Measurements from ENCODE around the gene GALNT14. TPM values are rescaled to one million over a fixed set of nuclear protein-coding genes. Genes with fewer than 3 reads are reported as not detected.
"Not testable (repeated sequence)": the region's sequence is repeated elsewhere in the genome, so short reads cannot be mapped to it uniquely, and the experiment has no call there.

GALNT14 gene
- total and polyA plus RNA-seq, 10 of the 15 experiments (the other 5 are each of a cell fraction or from before 2014, with no cell fraction given): 3.7 to 17.8 (median 6.0) TPM

DNA sequence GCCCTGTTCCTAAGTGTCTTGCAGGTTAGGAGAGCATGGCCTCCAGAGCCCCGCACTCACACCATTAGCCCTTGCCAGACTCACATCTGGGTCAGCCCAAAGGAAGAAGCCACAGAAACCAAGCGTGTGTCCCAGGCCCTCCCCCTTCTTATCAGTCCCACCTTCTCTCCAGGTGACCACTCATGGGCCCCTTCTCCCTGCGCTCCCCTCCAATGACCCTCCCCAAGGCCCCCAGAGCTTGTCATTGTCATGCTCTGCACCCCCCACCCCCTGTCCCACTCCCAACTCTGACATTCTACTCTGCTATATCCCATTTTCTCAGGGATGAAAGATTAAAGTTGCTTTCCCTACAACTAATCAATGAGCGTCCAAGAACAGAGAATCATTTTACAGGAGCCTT is 48.9 kb upstream of the GALNT14 start:
- ChIA-PET POLR2A (no interaction called here), RAD21 (ENCODE audit: unreplicated experiment) (no interaction called here), CTCF (interaction anchor here (2.0 kb wide), 1 partner anchor 17 kb away, joined by 11 read pairs; no protein-coding TSS in a partner anchor), SMC1A (ENCODE audit: uncharacterized antibody, unreplicated experiment) (no interaction called here)
- Histone ChIP-seq H3K27ac (ENCODE audit: control insufficient read depth, insufficient read depth) (no peak overlapping the region), H2AFZ (ENCODE audit: control insufficient read depth, low read depth, low read length) (no peak overlapping the region), H3K9ac (ENCODE audit: control insufficient read depth, insufficient read depth, low read length) (no peak overlapping the region), H3K4me3 (no peak overlapping the region), H3K4me2 (ENCODE audit: control insufficient read depth, insufficient read depth) (no peak overlapping the region), H3K27me3 (replicated peaks in 1 of 2; ENCODE audit: control insufficient read depth in 2 of 2, insufficient read depth in 2 of 2, low read length in 1 of 2) (no peaks in the 10 kb centered on the region), H3K4me1 (ENCODE audit: control insufficient read depth, insufficient read depth, low read length) (no peaks in the 10 kb centered on the region), H3K36me3 (ENCODE audit: control insufficient read depth in 2 of 2, insufficient read depth in 2 of 2, low read length in 1 of 2) (no peaks in the 10 kb centered on the region), H3K79me2 (ENCODE audit: control insufficient read depth, insufficient read depth, low read length) (no peaks in the 10 kb centered on the region), H3K9me3 (replicated peaks; ENCODE audit: control insufficient read depth, insufficient read depth, low read length) (no peaks in the 10 kb centered on the region), H4K20me1 (ENCODE audit: control insufficient read depth, insufficient read depth) (no peaks in the 10 kb centered on the region)
- no peak for FAIRE-seq
- WGBS (ENCODE audit: insufficient coverage, insufficient replicate concordance, low lambda C conversion rate, missing lambda C conversion rate): 31% methylated on average over 4 of the region's 4 CpGs
- intact Hi-C loops (cut with micrococcal nuclease; ENCODE audit: unreplicated experiment) (no loop called here), in situ Hi-C loops (cut with MboI) (no loop called here)
- ATAC-seq: no peak
- no TSS peak for BruUV-seq (replicated peaks)
- DNase-seq (ENCODE audit: low read depth, low spot score): no peak
- TF ChIP-seq ESRRA (IDR thresholded peaks at IDR 0.05; ENCODE audit: low read length): no peak
- no peak for TF ChIP-seq MTA3 (IDR thresholded peaks at IDR 0.05; ENCODE audit: borderline replicate concordance, low read length)
- TF ChIP-seq SMAD5 (IDR thresholded peaks at IDR 0.05; ENCODE audit: low read depth): no peak

DNA sequence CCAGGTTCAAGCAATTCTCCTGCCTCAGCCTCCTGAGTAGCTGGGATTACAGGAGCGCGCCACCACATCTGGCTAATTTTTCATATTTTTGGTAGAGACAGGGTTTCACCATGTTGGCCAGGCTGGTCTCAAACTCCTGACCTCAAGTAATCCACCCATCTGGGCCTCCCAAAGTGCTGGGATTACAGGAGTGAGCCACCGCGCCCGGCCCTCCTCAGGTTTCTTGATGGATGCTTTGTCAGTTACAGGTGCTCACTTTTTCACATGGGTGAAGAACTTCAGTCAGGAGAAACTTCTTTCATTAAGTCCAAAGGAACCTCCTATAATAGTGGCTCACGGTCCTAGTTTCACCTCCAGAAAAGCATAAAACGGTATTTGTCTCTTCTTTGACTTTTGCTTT is 45.7 kb upstream of the GALNT14 start:
- H3K27me3 ChIP-seq (replicated peaks in 1 of 2; ENCODE audit: control insufficient read depth in 2 of 2, insufficient read depth in 2 of 2, low read length in 1 of 2); FAIRE-seq; DNase-seq (ENCODE audit: low read depth, low spot score); ATAC-seq; H3K79me2 ChIP-seq (ENCODE audit: control insufficient read depth, insufficient read depth, low read length); H3K9me3 ChIP-seq (replicated peaks; ENCODE audit: control insufficient read depth, insufficient read depth, low read length); H3K9ac ChIP-seq (ENCODE audit: control insufficient read depth, insufficient read depth, low read length); H3K4me2 ChIP-seq (ENCODE audit: control insufficient read depth, insufficient read depth); H3K4me1 ChIP-seq (ENCODE audit: control insufficient read depth, insufficient read depth, low read length); BruUV-seq (replicated peaks); H3K4me3 ChIP-seq; CTCF ChIA-PET; RAD21 ChIA-PET (ENCODE audit: unreplicated experiment); in situ Hi-C loops (cut with MboI); H3K36me3 ChIP-seq (ENCODE audit: control insufficient read depth in 2 of 2, insufficient read depth in 2 of 2, low read length in 1 of 2); intact Hi-C loops (cut with micrococcal nuclease; ENCODE audit: unreplicated experiment); H2AFZ ChIP-seq (ENCODE audit: control insufficient read depth, low read depth, low read length); H3K27ac ChIP-seq (ENCODE audit: control insufficient read depth, insufficient read depth); H4K20me1 ChIP-seq (ENCODE audit: control insufficient read depth, insufficient read depth); POLR2A ChIA-PET; SMC1A ChIA-PET (ENCODE audit: uncharacterized antibody, unreplicated experiment): not testable (repeated sequence)
- WGBS (ENCODE audit: insufficient coverage, insufficient replicate concordance, low lambda C conversion rate, missing lambda C conversion rate): 76% methylated on average over 7 of the region's 7 CpGs
